CMK (cell line): ENCODE results near the gene PHF2.

Experiments
- DNase-seq: peaks from one replicate; pipeline ENCODE4 v3.0.0-alpha.2; 2010; ENCODE audit warnings: low read depth

Gene PHF2

DNA sequence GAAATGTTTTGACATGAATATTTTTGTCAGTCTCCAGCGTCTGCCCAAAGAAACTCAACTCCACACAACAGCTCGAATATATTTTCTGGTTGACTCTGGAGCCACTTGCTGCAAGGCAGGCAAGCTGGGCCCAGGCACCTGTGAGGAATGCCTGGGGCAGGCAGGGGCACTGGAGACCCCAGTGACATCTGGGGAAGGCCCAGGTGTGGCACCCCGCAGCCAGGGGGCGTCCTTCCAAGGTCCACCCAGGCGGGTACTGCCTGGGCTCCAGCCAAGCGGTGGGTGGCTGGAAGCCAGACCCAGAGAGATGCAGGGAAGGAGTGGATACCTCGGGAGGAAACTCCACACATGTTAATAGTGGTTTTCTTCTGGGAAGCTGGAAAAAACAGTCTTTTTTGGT lies 125.9 kb downstream of the PHF2 start:
- DNase-seq: no peak

DNA sequence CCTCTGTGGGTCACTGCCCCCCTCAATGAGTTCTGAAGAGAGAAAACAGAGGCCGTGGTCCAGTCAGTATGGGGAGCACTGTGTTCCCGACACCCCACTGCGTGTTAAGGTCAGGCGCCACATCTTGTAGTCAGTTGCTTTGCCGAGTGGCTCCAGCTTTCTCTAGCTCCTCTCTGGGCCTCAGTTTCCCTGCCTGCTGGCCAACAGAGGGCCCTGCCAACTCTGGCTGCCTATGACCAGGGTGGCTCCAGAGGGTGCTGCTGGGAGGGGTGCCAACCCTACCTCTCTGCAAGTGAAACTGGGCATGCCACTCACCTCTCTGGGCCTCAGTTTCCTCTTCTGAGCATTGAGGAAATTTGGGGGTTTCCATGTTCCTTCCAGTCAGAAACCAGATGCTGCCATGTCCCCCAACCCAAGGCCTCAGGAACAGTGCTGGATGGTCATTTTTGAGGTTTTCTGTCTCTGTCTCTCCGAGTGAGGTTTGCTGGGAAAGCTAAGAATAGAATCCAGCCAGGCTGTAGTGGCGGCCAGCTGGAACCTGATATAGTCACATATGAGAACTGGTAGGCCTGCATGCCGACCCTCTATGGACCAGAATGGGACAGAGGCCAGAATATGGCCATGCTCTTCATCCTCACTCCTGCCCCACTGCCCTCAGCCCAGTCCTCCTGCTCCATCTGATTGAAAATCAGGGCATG lies 132.1 kb downstream of the PHF2 start:
- DNase-seq: no peak

DNA sequence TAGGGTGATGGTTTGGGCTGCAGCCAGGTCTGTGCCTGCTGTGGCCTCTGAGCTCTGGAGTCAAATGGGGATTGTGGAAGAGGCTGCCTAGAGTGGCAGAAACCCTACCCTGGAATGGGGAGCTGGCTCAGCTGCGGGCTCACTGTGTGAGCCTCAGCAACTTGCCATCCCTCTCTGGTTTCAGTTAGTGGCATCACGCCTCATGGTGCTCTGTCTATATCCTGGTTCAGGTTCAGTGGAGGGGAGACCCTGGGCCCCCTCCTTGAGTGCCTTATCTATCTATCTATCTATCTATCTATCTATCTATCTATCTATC lies 132.6 kb downstream of the PHF2 start:
- DNase-seq: no peak

DNA sequence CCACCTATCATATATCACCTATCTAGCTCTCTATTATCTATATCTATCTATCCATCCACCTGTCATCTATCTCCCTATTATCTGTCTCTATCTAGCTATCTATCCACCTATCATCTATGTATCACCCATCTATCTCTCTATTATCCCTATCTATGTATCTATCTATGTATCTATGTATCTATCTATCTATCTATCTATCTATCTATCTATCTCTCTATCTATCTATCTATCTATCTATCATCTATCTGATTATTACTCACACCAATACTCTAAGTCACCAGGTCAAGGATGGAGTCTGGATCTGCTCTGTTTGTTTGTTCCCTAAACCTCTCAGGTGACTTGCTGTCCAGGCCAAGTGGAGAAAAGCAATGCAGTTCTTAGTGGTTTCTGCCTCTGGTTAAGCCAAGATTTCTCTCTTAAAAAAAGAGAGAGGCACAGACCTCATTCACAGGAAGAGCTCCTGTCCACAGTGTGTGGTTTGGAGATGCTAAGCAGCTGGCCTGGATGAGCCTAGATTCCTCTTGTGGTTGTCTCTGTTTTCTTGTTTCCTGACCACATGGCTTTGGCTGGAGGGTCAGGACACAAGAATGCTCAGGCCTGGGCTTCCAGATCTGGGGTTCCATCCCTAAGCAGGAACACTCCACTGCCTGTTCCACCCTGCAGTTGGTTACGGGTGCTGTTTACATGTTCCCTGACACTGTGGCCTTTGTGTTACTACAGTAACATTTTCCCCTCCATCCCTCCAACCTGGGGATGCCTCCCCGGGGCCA lies 133.4 kb downstream of the PHF2 start:
- no peak for DNase-seq

DNA sequence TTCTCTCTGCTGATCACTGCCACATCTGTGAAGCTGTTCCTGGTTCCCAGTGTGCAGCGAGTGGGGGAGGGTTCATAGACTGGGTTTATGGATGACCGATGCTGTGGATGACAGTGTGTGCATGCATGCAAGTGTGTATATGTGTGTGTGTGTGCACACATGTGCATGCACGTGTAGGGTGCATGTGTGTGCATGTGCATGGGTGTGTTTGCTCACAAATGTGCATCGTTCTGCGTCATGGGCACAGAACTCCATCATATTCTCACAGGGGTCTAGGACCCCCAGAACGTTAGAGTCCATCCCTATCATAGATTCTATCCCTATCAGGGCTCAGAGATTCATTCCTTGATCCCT lies 134.0 kb downstream of the PHF2 start:
- DNase-seq: no peak

DNA sequence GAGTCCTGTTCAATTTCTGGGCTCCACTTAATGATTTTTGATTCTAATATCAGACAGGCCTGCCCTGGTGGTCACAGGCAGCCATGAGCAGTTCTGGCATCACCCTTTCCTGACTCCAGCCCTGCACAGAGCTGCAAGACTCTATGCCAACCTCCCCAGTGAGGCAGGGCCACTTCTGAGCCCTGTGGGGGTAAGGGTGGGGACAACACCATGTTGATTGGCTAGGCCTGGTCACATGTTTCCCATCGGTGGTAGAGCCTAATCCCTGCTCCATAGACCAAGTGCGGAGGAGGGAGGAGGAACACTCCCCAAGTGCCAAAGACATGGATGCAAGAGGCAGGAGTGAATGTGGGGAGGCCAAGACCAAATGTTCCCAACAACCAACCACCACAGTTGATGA lies 134.6 kb downstream of the PHF2 start:
- DNase-seq: no peak

DNA sequence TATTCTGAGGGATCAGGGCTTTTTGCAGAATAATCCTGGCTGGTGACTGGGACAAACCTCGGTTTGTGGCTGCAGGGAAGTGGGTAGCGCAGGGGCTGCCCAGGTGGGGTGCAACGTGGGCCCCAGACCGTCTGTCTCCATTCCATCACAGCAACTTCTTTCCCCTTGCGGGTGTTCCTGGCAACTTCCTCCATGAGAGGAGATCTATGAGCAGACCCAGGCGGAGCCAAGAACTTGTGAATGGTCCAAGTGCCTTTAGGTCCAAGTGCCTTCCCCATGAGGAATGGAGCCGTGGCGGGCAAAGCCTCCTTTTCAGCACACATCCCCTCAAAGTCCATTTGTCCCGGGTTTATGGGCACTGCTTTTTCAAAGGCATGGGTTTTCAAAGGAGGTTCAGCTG lies 136.5 kb downstream of the PHF2 start:
- no peak for DNase-seq

DNA sequence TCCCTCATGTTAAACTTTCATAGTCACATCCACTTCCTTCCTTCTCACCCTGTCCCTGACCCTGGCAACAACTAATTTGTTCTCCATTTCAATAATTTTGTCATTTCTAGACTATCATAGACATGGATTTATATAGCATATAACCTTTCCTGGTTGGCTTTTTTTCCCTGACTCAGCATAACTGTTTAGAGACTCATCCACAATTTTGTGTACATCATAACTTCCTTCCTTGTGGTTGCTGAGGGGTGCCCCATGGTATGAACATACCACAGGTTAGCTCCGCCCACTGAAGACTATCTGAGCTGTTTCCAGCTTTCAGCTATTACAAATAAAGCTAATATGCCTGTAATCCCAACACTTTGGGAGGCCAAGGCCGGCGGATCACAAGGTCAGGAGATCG lies 137.3 kb downstream of the PHF2 start:
- DNase-seq: no peak

DNA sequence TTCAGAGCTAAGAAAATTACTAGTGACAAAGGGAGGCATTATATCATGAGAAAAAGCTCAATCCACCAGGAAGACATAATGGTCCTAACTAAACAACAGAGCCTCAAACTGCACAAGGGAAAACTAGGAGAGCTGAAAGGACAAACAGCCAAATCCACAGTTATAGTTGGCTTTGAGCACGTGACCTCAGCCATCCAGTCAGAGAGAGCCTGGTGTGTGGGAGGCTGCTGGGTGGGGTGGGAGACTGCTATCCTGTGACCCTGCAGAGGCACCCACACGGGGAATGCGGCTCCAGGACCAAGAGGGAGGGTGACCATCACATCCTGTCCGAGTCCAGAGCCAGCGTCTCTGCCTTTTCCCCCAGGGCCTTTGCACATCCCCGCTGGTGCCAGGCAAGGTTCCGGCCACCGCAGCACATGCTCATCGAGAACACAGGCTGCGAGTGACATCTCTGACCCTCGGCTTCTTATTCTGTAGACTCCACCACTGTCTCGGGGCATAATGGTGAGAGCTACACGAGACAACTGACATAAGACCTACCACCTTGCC lies 145.1 kb downstream of the PHF2 start:
- no peak for DNase-seq

DNA sequence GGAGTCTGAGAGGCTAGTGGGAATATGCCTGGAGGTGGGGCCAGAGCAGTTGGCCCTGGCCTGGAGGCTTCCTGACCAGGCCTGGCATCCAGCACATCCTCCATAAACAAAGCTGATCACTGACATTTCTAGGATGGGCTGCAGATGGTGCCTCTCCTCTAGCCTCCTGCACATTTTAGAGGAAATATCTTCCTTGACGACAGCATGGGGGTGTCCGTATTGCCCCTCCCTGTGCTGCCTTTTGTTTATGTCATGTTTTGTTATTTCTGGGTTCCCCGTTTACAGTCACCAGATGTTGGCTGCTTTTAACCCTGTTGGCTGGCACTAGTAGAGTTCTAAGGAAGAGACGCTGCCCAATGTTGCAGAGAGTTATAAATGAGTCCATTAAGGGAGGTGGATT lies 148.5 kb downstream of the PHF2 start:
- no peak for DNase-seq

DNA sequence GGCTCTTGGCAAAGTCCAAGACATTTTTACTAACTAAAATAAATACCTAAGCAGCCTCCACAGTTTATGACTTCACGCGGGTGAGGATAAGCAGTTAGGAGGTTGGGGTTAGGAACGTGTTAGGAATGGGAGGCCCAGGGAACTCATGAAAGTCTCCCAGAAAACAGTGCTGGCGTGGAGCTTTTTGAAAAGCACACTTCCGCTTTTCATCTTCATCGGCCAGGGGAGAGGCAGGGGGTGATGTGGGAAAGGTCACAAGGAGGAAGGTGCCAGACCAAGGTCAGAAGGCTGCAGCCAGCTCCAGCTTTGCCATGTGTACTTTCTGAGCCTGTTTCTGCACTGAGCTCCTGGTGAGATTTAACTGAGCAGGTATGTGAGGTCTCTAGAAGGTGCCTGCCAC lies 149.0 kb downstream of the PHF2 start:
- no peak for DNase-seq

DNA sequence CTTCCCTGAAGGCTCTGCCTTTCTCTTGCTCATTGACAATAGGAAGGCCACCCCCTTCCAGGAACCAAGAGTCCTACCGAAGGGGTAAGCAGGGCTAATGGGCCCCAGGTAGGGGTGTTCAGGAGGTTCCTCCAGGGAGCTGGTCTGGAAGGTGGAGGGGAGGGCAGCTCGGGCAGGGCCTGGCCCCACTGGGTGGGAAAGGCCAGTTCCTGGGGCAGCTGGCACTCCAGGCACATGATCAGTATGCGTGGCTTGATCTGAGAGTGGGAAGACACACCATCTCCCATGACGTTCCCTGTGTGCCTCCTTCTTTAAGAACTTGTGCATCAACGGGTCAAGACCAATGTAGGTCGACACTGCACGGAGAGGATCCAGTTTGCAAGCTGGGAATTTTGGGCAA lies 149.8 kb downstream of the PHF2 start:
- no peak for DNase-seq
